ENCODE measurements around the gene GLYR1.

- no peak for TF ChIP-seq EZH2 (optimal IDR thresholded peaks at IDR 0.05; ENCODE audit: low read depth, low read length)
- TF ChIP-seq, protein P1, sequence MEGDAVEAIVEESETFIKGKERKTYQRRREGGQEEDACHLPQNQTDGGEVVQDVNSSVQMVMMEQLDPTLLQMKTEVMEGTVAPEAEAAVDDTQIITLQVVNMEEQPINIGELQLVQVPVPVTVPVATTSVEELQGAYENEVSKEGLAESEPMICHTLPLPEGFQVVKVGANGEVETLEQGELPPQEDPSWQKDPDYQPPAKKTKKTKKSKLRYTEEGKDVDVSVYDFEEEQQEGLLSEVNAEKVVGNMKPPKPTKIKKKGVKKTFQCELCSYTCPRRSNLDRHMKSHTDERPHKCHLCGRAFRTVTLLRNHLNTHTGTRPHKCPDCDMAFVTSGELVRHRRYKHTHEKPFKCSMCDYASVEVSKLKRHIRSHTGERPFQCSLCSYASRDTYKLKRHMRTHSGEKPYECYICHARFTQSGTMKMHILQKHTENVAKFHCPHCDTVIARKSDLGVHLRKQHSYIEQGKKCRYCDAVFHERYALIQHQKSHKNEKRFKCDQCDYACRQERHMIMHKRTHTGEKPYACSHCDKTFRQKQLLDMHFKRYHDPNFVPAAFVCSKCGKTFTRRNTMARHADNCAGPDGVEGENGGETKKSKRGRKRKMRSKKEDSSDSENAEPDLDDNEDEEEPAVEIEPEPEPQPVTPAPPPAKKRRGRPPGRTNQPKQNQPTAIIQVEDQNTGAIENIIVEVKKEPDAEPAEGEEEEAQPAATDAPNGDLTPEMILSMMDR (IDR thresholded peaks at IDR 0.05; ENCODE audit: low read length), result no peak
- TF ChIP-seq EZH2phosphoT487 (IDR thresholded peaks at IDR 0.05; ENCODE audit: low read length), result no peak
These were observed 12.8 kb upstream of the GLYR1 start for GRCh38 chr16:4859900-4860255.

All from MM.1S (cell line).